Glutamatergic neuron (in vitro differentiated cells): Measurements from ENCODE around the gene SMG6. TPM values are rescaled to one million over a fixed set of nuclear protein-coding genes. Genes with fewer than 3 reads are reported as not detected.
"Not testable (repeated sequence)": the region's sequence is repeated elsewhere in the genome, so short reads cannot be mapped to it uniquely, and the experiment has no call there.

ENCODE experiments used
- DNase-seq: peaks from one replicate; pipeline ENCODE4 v3.0.0; 2022
- H3K27ac Mint-ChIP-seq: one replicate; pipeline ENCODE4 v1.8.0; 2020; ENCODE audit warnings: mild to moderate bottlenecking, mixed read lengths, inconsistent platforms; ENCODE audit not compliant: unreplicated experiment
- H3K27me3 Mint-ChIP-seq: one replicate; pipeline ENCODE4 v1.8.0; 2020; ENCODE audit warnings: mild to moderate bottlenecking, moderate library complexity, mixed read lengths, inconsistent platforms; ENCODE audit not compliant: unreplicated experiment
- H3K36me3 Mint-ChIP-seq: one replicate; pipeline ENCODE4 v1.8.0; 2020; ENCODE audit warnings: mild to moderate bottlenecking, mixed read lengths, inconsistent platforms; ENCODE audit not compliant: unreplicated experiment
- H3K4me1 Mint-ChIP-seq: one replicate; pipeline ENCODE4 v1.8.0; 2020; ENCODE audit warnings: mild to moderate bottlenecking, low read depth, mixed read lengths, inconsistent platforms; ENCODE audit not compliant: unreplicated experiment
- H3K4me3 Mint-ChIP-seq: one replicate; pipeline ENCODE4 v1.8.0; 2020; ENCODE audit warnings: mild to moderate bottlenecking, mixed read lengths, inconsistent platforms; ENCODE audit not compliant: unreplicated experiment
- H3K9me3 Mint-ChIP-seq: one replicate; pipeline ENCODE4 v1.8.0; 2020; ENCODE audit warnings: mild to moderate bottlenecking, moderate library complexity, mixed read lengths, inconsistent platforms; ENCODE audit not compliant: unreplicated experiment
- CTCF ChIP-seq: fragments of 200-600 bp; sonication (generic); IDR thresholded peaks from one replicate; pipeline ENCODE4 v1.5.0; 2021; ENCODE audit not compliant: partially characterized antibody, unreplicated experiment
- total RNA-seq: library from RNA; stranded (reverse); fragmentation: NEBNext Ultra II Directional; extraction: Animal tissue kit (Norgen Biotek cat#: 25700); gene quantifications from one replicate; pipeline ENCODE4 v1.2.1, GENCODE V29; 2021; ENCODE audit not compliant: unreplicated experiment

Gene SMG6
- total RNA-seq, 1 donor from 2014 or later: 42.7 TPM

- H3K27ac Mint-ChIP-seq: no peak overlapping the region
Observed at GRCh38 chr17:2146132-2146871, 157.3 kb downstream of the SMG6 start.

DNA sequence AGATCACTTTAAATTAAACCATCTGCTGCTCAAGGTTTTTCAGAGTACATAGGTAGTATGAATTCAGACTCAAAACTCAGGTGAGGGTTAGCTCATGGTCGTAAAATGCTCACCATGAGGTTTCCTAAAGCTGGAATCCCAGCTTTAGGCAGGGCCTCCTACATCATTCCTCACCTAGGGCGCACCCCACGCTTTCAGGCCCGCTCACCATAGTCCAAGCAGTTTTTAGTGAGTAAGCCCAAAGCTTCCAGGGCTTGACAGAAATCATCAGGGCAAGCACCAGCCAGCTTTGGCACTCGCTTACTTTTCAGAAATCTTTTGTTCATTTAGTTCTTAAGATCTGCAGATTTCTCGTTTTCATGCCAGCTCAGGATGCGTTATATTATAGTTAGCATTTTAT, 158.9 kb downstream of the SMG6 start:
- no peak for TF ChIP-seq CTCF
- DNase-seq: no peak
- Mint-ChIP-seq H3K4me3 (no peak overlapping the region), H3K27ac (no peak overlapping the region), H3K4me1 (no peaks in the 10 kb centered on the region), H3K36me3 (no peaks in the 10 kb centered on the region), H3K27me3 (no peaks in the 10 kb centered on the region), H3K9me3 (peaks cover 2% of the 10 kb centered on the region)

More at GRCh38 chr17:2146132-2146871, 157.3 kb downstream of the SMG6 start:
- H3K4me3 Mint-ChIP-seq: no peak overlapping the region
- H3K4me1 Mint-ChIP-seq: no peaks in the 10 kb centered on the region
- H3K36me3 Mint-ChIP-seq: no peaks in the 10 kb centered on the region
- no peak for DNase-seq
- TF ChIP-seq CTCF: no peak
- peaks cover 2% of the 10 kb centered on the region for H3K9me3 Mint-ChIP-seq
- no peaks in the 10 kb centered on the region for H3K27me3 Mint-ChIP-seq

GRCh38 chr17:2143332-2143731, 160.3 kb downstream of the SMG6 start:
- no peak for DNase-seq
- peaks cover 3% of the 10 kb centered on the region for H3K9me3 Mint-ChIP-seq
- H3K27me3 Mint-ChIP-seq: no peaks in the 10 kb centered on the region
- H3K4me3 Mint-ChIP-seq: no peak overlapping the region
- H3K27ac Mint-ChIP-seq: no peak overlapping the region
- TF ChIP-seq CTCF: no peak
- no peaks in the 10 kb centered on the region for H3K36me3 Mint-ChIP-seq
- peaks cover 6% of the 10 kb centered on the region for H3K4me1 Mint-ChIP-seq

DNA sequence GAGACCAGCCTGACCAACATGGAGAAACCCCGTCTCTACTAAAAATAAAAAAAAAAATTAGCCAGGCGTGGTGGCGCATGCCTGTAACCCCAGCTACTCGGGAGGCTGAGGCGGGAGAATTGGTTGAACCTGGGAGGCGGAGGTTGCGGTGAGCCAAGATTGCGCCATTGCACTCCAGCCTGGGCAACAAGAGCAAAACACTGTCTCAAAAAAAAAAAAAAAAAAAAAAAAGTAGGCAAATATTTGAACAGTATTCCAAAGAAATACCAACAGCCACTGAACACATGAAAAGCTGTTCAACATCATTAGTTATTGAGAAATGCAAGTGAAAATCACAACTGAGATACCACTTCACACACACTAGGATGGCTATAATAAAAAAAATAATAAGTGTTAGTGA, 160.9 kb downstream of the SMG6 start:
- H3K36me3 Mint-ChIP-seq, DNase-seq, H3K4me3 Mint-ChIP-seq, H3K27me3 Mint-ChIP-seq, H3K9me3 Mint-ChIP-seq, H3K27ac Mint-ChIP-seq: not testable (repeated sequence)
- peaks cover 12% of the 10 kb centered on the region for H3K4me1 Mint-ChIP-seq

DNA sequence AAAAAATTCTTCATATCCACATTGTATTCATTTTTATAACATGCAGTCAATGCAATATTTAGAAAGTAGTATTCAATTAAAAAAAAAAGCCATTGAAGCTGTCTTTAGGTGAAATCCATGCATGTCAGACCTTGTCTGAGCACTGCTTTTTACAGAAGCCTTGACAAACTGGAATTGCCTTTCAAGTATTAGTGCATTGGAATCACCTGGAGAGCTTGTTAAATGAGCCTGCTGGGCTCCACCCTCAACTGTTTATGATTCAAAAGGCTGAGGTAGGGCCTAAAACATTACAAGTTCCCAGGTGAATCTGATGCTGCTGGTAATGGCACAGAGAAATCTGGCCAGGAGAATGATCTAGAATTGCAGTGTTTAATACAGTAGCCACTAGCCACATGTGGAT, 162.9 kb downstream of the SMG6 start:
- H3K9me3 Mint-ChIP-seq: peaks cover 3% of the 10 kb centered on the region
- H3K4me3 Mint-ChIP-seq: no peak overlapping the region
- no peaks in the 10 kb centered on the region for H3K36me3 Mint-ChIP-seq
- H3K4me1 Mint-ChIP-seq: peaks cover 17% of the 10 kb centered on the region
- H3K27ac Mint-ChIP-seq: no peak overlapping the region
- no peak for TF ChIP-seq CTCF
- DNase-seq: no peak
- no peaks in the 10 kb centered on the region for H3K27me3 Mint-ChIP-seq
